Urinary bladder (tissue), 4 donors: ENCODE results near the gene RSPH9. TPM values are rescaled to one million over a fixed set of nuclear protein-coding genes. Genes with fewer than 3 reads are reported as not detected.
"Not testable (repeated sequence)": the region's sequence is repeated elsewhere in the genome, so short reads cannot be mapped to it uniquely, and the experiment has no call there.

Source experiments
- DNase-seq: peaks from one replicate; pipeline ENCODE4 v3.0.0-alpha.2; 2015; ENCODE audit errors: extremely low spot score
- H3K27ac ChIP-seq: one replicate; pipeline ENCODE4 v1.5.1; 2013; ENCODE audit warnings: low read depth, mild to moderate bottlenecking, moderate library complexity
- H3K36me3 ChIP-seq: one replicate; pipeline ENCODE4 v1.6.1; 2013; ENCODE audit warnings: mild to moderate bottlenecking, moderate library complexity; ENCODE audit not compliant: insufficient read depth
- H3K4me1 ChIP-seq: one replicate; pipeline ENCODE4 v1.6.1; 2013; ENCODE audit warnings: mild to moderate bottlenecking, moderate library complexity; ENCODE audit not compliant: insufficient read depth
- H3K4me3 ChIP-seq: one replicate; pipeline ENCODE4 v1.5.1; 2013; ENCODE audit warnings: low read depth, low read length
- WGBS: extraction: QIAGEN DNeasy Blood & Tissue Kit; methylation state at CpG from one replicate; pipeline ENCODE4 v1.1.7; 2013; 5-methylcytosine and 5-hydroxymethylcytosine counted together
- polyA plus RNA-seq: library from polyadenylated mRNA; stranded (reverse); fragments of 200-250 nt; gene quantifications from one replicate; pipeline ENCODE4 v1.2.3, GENCODE V29; 2013
- total RNA-seq: library from RNA; depleted of rRNA; stranded (reverse); fragments of >200 nt; gene quantifications from one replicate; pipeline ENCODE4 v1.2.3, GENCODE V29; 2014
- donor health status: healthy with polysubstance abuse.
- donor health status: healthy.

The RSPH9 gene
- total and polyA plus RNA-seq, 2 donors = 0.60 to 1.0 TPM

DNA sequence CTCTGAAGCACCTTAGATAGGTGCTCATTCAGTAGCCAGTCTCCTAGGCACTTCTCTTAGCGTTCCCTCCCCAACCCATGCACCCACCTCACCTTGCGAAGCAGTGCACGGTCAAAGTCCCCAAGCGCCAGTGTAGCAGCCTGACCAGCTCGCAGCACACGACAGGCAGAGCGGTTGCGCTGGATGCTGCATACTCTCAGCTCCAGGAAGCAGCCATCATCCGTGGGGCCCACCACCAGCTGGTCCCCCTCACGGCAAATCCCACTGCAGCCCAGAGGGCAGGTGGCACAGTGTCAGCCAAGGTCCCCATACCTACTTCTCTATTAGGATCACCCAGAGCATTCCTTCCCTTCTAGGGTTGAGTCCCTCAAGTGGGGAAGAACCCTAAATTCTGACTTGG lies 22.3 kb upstream of the RSPH9 start:
- 90% methylated on average over 10 of the region's 10 CpGs for WGBS
- H3K36me3 ChIP-seq = peaks cover 3% of the 10 kb centered on the region
- no peaks in the 10 kb centered on the region for H3K4me1 ChIP-seq
- H3K27ac ChIP-seq = no peak overlapping the region
- DNase-seq = no peak
- H3K4me3 ChIP-seq = no peak overlapping the region

DNA sequence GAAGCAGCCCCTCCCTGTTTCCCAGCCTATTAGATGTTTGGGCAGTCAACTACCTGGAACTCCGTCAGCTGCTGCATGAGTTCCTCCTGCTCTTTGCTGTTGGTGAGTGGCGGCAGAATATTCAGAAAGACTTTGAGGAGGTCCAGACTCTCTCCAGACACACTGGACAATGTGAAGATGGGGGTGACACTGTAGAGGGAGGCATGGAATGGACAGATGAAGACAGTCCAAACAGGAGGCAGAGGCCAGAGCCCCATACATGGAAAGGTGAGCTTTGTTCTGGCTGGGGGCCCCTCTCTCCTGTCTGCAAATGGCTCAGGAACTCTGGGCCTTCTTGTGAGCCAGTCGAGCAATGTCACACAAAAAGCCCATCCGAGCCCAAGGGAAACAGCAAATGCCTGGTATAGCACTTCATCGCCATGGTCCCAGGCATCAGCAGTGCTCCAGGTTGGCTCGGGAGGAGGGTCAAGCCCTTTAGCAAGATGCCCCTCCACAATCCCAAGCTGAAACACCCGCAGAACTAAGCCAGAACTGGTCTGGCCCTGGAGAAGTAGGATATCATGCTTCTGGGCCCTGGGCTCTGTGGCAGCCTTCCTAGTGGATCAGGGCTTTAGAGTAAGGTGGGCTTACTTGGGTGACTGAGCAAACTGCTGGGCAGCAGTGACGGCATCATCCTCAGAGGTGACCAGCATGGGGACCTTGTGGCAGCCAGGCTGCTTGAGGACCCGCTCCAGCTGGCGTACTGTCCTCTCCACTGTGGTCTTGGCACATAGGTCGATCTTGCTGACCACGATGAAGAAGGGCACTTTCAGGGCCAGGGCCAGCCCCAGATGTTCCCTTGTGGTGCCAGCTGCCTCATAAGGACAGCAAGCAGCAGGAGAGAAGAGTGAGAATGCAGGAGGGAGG lies 20.7 kb upstream of the RSPH9 start:
- Histone ChIP-seq H3K4me1 (no peaks in the 10 kb centered on the region), H3K4me3 (no peak overlapping the region), H3K36me3 (peaks cover 3% of the 10 kb centered on the region), H3K27ac (no peak overlapping the region)
- DNase-seq = no peak
- 90% methylated on average over 12 of the region's 12 CpGs for WGBS

DNA sequence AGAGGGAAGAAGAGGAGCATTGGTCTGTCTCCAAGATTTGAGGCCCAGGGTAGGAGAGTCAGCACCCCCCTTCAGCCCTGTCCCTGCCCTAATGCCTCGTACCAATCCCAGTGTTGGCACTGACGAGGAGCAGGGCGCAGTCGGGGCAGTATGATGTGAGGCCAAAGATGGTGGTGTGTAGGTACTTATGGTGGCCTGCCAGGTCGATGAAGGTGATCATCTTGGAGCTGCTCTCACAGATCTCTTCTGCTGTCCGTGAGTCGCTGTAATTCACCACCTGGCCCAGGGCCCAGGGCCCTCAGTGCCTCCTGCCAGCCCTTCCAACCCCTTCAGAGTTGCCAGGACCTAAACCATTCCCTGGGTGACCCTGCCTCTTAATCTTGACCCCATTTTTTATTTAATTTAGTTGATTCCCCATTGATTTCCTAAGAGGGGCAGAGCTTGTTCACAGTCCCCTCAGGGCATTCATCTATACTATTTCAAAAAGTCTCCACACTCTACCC lies 20.0 kb upstream of the RSPH9 start:
- 86% methylated on average over 7 of the region's 7 CpGs for WGBS
- no peaks in the 10 kb centered on the region for H3K4me1 ChIP-seq
- H3K4me3 ChIP-seq = no peak overlapping the region
- H3K36me3 ChIP-seq = peaks cover 3% of the 10 kb centered on the region
- H3K27ac ChIP-seq = no peak overlapping the region
- DNase-seq = no peak

DNA sequence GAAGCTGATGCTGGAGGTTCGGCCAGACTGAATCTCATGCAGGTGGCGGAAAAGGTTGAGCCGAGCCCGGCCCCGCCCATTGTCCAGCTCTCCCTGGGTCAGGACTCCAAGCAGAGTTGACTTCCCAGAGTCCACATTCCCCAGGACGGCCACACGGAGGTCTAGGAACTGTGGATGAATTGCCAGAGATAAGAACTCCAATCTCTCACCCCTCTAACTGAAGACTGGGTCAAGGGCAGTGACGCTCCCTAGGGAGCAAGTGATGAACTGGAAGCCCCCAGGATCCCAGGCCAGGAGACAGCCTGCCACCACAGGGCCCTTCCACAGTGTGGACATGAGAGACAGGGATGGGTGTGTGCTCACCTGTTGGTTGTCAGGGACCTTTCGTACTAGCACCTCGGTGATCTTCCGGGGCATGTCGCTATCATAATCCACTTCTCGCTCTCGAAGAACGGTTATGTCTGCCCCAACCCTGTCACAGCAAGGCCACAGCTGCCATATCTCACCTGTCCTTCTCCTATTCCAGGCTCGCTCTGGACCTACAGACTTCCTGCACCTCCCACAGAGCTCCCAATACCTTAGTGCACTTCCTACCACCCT lies 19.3 kb upstream of the RSPH9 start:
- H3K4me3 ChIP-seq = no peak overlapping the region
- 94% methylated on average over 16 of the region's 16 CpGs for WGBS
- H3K36me3 ChIP-seq = peaks cover 3% of the 10 kb centered on the region
- DNase-seq = no peak
- H3K4me1 ChIP-seq = no peaks in the 10 kb centered on the region
- no peak overlapping the region for H3K27ac ChIP-seq

DNA sequence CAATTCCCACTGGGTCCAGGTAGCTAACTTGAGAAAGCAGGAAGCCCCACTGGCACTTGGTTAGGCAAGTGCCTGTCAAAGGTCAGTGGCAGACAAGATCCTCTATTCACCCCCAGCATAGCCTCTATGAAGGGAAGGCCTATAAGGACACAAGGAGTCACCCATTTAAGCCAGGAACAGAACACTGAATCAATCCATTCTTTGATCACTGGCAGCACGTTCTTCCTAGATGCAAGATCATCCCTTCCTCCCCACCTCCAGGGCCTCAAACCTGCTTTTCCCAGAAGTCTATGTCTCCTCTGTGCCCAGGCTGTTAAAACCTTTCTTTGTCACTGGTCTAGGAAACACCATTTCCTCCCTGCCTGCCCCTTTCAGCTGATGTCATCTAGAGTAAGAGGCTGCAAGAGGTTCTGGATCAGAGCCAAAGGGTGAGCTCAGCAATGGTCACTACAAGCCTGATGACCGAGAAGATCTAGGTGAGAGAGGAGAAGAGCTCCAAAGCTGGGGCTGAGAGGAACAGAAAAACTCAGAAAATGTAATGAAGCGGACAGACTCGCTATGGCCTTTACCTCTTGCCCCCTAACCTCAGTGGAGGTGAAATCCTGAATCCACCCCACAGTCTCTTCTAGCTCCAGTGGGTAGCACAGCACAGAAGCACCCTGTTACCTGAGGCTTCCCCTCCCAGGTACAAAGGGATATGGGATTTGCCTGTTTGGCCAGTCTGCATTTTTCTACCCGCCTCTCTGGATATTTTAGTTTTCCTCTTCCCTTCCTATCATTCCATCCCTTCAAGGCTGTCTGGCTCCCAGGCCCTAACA lies 17.6 kb upstream of the RSPH9 start:
- 57% methylated on average over 5 of the region's 5 CpGs for WGBS
- Histone ChIP-seq H3K36me3 (peaks cover 3% of the 10 kb centered on the region), H3K4me1 (no peaks in the 10 kb centered on the region), H3K4me3 (no peak overlapping the region), H3K27ac (peak overlapping the region; percentile 44)
- peak; percentile 79 for DNase-seq

DNA sequence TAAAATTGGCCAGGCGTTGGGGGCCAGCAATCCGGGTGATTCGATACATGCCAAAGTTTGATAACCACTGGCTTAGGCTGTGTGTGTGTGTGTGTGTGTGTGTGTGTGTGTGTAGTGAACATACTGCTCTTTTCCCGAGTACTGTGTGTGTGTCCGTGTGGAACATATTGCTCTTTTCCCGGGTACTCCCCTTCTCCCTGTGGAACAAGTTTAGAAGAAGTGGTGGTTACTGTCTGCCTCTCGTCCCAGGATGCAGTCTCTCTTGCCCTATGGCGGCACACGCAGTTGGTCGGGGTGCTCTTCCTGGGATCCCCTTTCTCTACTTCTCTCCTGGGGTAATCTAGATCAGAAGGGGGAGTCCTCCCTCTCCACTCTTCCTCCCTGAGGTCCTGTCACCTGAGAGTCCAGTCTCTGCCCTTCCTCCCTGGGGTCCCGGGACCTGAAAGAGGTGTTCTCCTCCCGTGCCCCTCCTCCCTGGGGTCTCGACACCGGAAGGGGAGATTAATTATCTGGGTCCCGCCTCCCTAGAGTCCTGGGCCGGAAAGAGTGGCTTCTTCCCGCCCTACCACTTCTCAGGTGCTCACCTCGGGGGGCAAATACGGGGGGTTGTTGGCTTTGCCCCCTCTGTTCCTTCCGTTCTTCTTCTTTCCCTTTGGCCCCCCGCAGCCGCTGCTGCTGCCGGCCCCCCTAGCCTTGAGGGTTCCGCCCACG lies 16.3 kb upstream of the RSPH9 start:
- Histone ChIP-seq H3K4me1 (no peaks in the 10 kb centered on the region), H3K36me3 (peaks cover 3% of the 10 kb centered on the region), H3K4me3 (peak overlapping the region; percentile 84), H3K27ac (peak overlapping the region; percentile 95)
- peak; percentile 39 for DNase-seq
- 2% methylated on average over 25 of the region's 25 CpGs for WGBS

DNA sequence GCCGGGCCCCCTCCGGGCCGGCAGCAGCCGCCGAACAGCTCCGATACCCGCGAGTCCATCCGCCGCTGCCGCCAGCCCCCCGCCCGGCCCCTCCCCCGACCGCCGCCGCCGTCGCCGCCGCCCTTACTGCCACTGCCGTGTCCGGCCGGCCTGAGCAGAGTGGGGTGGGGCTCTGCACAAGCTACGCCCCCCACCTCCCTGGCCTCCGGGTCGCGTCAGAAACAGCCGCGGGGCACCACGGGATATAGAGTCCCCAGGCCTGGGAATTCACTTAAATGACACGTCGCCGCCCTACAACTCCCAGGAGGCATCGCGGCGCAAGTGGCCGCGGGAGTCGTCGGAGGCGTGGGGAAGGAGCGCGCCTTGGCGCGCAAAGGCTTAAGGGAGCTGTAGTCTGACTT lies 15.7 kb upstream of the RSPH9 start, which contains the start of gene GTPBP2:
GTPBP2 (minus strand) TSS at position 161 of the 401 bp plus-strand sequence; CDS start at position 59, 102 bp downstream.
- peaks cover 3% of the 10 kb centered on the region for H3K36me3 ChIP-seq
- peak; percentile 98 for DNase-seq
- no peaks in the 10 kb centered on the region for H3K4me1 ChIP-seq
- H3K4me3 ChIP-seq = peak within 1 kb of the TSS; percentile 84
- WGBS = under 1% methylated on average over 46 of the region's 46 CpGs
- peak within 1 kb of the TSS; percentile 95 for H3K27ac ChIP-seq

DNA sequence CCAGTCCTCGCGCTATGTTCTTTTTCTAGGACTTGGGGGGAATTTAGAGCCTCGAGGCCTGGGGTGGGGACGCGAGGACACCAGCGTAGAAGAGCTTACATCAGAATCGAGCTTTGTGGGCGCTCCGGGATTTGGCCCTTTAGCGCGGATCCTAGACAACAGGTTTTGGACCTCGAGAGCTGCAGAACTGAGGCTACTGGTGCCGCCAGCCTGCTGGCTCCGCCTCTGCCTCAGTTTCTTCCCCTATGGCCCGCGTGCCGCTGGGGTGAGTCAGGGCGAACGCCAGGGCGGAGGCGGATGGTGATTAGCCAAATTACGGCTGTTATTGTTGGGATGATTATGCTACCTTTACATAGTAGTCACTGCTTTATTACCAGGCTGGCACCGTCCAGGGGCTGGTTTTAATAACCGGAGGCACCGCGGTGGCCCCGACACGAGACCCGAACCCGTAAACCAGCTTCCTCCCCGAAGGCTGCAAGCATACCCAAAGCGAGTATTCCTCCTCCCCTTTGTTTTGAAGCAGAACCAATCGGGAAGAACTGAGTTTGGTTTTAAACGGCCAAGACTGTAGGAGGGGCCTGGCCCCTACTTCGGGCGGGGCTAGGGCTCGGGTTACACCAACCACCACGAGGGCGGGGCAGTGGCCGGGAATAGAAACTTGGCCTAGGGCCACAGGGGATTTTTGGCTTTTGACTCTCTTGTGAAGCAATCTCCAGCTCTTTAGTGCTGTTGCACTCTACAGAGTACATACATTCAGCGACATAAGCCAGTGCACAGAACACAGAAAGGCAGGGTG lies 15.1 kb upstream of the RSPH9 start:
- peak overlapping the region; percentile 59 for H3K4me3 ChIP-seq
- no peaks in the 10 kb centered on the region for H3K4me1 ChIP-seq
- WGBS = under 1% methylated on average over 41 of the region's 41 CpGs

DNA sequence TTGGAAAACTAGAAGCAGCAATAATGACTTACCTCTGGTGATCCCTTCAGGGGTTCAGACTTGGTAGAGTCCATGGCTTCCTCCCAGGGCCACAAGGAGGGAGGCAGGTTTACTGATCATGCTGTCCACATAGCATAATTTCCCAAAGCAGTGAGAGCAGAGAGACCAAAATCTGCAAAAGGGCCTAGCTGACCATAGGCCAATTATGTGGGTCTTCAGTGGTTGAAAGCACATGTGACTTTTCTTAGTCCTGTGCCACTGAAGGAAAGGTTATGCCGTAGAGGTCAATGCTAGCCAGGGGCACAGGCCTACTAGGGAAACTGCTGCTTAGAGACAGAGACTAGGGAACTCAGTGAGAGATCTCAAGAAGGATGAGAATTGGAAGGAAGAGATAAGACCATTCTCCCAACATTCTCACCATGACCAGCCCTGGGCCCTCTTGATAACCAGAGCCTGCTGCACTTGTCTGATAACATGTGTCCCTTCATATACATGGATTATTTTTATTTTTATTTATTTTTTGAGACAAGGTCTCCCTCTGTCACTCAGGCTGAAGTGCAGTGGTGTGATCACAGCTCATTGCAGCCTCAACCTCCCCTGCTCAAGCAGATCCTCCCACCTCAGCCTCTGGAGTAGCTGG lies 13.7 kb upstream of the RSPH9 start:
- H3K27ac ChIP-seq = no peak overlapping the region
- no peaks in the 10 kb centered on the region for H3K36me3 ChIP-seq
- WGBS = 93% methylated on average over 1 of the region's 1 CpG
- DNase-seq = no peak
- no peak overlapping the region for H3K4me3 ChIP-seq
- no peaks in the 10 kb centered on the region for H3K4me1 ChIP-seq

More for the DNA sequence above, 15.1 kb upstream of the RSPH9 start:
- Histone ChIP-seq H3K36me3 (no peaks in the 10 kb centered on the region), H3K27ac (peak overlapping the region; percentile 89)
- DNase-seq = peak; percentile 97

DNA sequence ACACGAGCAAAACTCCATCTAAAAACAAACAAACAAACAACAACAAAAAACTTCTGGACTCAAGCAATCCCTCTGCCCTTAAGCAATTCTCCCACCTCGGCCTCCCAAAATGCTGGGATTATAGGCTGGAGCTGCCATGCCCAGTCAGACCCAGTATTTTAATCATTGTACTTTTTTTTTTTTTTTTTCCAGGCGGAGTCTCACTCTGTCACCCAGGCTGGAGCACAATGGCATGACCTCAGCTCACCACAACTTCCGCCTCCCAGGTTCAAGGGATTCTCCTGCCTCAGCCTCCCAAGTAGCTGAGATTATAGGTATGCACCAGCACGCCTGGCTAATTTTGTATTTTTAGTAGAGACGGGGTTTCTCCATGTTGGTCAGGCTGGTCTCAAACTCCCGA lies 11.8 kb upstream of the RSPH9 start:
- not testable (repeated sequence) for H3K36me3 ChIP-seq, H3K4me3 ChIP-seq, H3K27ac ChIP-seq, DNase-seq, H3K4me1 ChIP-seq
- WGBS = 91% methylated on average over 7 of the region's 7 CpGs

DNA sequence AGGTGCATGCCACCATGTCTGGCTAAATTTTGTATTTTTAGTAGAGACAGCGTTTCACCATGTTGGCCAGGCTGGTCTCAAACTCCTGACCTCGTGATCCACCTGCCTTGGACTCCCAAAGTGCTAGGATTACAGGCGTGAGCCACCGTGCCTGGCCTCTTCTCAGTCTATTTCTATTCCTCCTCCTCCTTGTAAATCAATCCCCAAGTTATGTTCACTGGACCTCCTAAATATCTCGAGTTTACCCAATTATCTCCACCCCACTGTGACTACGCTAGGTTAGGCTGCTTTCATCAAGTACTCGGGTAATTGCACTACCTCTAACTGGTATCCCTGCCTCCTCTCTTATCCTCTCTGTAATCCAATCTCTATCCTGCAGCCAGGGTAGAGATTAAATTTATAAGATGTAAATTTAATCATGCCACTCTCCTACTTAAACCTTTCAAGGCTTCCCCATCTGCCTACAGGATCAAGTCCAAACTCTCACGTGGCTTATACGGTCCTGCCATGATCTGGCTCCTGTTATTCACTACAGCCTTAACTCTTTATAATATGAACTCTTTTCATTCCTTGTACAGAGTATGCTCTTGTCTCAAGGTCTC lies 10.0 kb upstream of the RSPH9 start:
- WGBS = 60% methylated on average over 9 of the region's 9 CpGs
- H3K4me1 ChIP-seq = no peaks in the 10 kb centered on the region

More for the DNA sequence above, 10.0 kb upstream of the RSPH9 start:
- DNase-seq = no peak
- no peak overlapping the region for H3K4me3 ChIP-seq
- no peak overlapping the region for H3K27ac ChIP-seq
- H3K36me3 ChIP-seq = no peaks in the 10 kb centered on the region
